Progenitor cell of endocrine pancreas (in vitro differentiated cells): ENCODE measurements around the gene PTPRQ. TPM values are rescaled to one million over a fixed set of nuclear protein-coding genes. Genes with fewer than 3 reads are reported as not detected.

Experiments used
- DNase-seq: peaks from one replicate; pipeline ENCODE4 v3.0.0; 2021; ENCODE audit warnings: low spot score; ENCODE audit not compliant: unreplicated experiment
- H3K27ac Mint-ChIP-seq: 2 replicates; pipeline ENCODE4 v1.8.0; 2021; ENCODE audit warnings: mild to moderate bottlenecking, moderate library complexity, mixed read lengths
- H3K27me3 Mint-ChIP-seq: 2 replicates; pipeline ENCODE4 v1.8.0; 2021; ENCODE audit warnings: mixed read lengths
- H3K36me3 Mint-ChIP-seq: 2 replicates; pipeline ENCODE4 v1.8.0; 2022; ENCODE audit warnings: mixed read lengths; ENCODE audit not compliant: insufficient read depth
- H3K4me1 Mint-ChIP-seq: 2 replicates; pipeline ENCODE4 v1.8.0; 2021; ENCODE audit warnings: low read depth, mixed read lengths
- H3K4me3 Mint-ChIP-seq: 2 replicates; pipeline ENCODE4 v1.8.0; 2021; ENCODE audit warnings: low read depth, mild to moderate bottlenecking, moderate library complexity, mixed read lengths
- H3K9me3 Mint-ChIP-seq: 2 replicates; pipeline ENCODE4 v1.8.0; 2021; ENCODE audit warnings: low read depth, mixed read lengths
- total RNA-seq: library from RNA; stranded (reverse); gene quantifications from 2 replicates; pipeline ENCODE4 v1.2.1, GENCODE V29; 2021
- TF ChIP-seq, protein P1 (sequence below): fragments of 200-600 bp; sonication (generic); IDR thresholded peaks from one replicate; pipeline ENCODE4 v1.5.0; 2021; ENCODE audit warnings: antibody characterized with exemption, mild to moderate bottlenecking; ENCODE audit not compliant: unreplicated experiment

PTPRQ gene
- total RNA-seq, 1 donor from 2014 or later = 0.19 TPM

DNA sequence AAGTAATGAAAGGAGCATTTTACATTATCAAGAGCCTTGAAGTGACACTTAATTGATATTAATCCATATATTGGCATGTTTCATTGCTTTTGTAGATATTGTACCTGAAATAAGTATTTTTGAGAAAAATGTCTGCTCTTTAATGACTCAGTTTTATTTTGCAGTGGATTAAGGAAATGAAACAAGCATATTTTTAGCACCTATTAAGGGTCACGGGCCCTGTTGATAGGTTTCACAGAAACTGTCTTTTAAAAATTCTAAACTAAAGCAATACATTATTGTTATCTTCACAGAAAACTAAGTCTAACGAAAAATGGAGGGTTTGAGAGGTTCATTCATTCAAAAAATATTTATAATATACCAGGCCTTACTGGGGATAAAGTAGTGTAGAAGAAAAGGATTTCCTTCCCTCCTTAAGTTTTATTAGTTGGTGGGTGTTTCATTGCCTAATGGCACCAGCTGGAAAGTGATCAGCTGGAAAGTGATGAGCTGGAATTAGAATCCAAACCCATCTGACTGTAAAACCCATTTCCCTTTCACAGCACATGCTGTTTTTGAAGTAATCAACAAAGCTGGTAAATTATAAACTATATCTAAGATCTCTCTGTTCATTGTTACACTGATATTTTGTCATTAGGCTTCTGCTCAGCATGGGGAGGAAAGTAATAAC is 54.2 kb downstream of the PTPRQ start:
- no peak overlapping the region for H3K27ac Mint-ChIP-seq
- no peaks in the 10 kb centered on the region for H3K4me1 Mint-ChIP-seq
- no peaks in the 10 kb centered on the region for H3K9me3 Mint-ChIP-seq
- no peak overlapping the region for H3K4me3 Mint-ChIP-seq
- TF ChIP-seq, protein P1, sequence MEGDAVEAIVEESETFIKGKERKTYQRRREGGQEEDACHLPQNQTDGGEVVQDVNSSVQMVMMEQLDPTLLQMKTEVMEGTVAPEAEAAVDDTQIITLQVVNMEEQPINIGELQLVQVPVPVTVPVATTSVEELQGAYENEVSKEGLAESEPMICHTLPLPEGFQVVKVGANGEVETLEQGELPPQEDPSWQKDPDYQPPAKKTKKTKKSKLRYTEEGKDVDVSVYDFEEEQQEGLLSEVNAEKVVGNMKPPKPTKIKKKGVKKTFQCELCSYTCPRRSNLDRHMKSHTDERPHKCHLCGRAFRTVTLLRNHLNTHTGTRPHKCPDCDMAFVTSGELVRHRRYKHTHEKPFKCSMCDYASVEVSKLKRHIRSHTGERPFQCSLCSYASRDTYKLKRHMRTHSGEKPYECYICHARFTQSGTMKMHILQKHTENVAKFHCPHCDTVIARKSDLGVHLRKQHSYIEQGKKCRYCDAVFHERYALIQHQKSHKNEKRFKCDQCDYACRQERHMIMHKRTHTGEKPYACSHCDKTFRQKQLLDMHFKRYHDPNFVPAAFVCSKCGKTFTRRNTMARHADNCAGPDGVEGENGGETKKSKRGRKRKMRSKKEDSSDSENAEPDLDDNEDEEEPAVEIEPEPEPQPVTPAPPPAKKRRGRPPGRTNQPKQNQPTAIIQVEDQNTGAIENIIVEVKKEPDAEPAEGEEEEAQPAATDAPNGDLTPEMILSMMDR = no peak
- no peaks in the 10 kb centered on the region for H3K36me3 Mint-ChIP-seq
- DNase-seq = no peak
- no peaks in the 10 kb centered on the region for H3K27me3 Mint-ChIP-seq

DNA sequence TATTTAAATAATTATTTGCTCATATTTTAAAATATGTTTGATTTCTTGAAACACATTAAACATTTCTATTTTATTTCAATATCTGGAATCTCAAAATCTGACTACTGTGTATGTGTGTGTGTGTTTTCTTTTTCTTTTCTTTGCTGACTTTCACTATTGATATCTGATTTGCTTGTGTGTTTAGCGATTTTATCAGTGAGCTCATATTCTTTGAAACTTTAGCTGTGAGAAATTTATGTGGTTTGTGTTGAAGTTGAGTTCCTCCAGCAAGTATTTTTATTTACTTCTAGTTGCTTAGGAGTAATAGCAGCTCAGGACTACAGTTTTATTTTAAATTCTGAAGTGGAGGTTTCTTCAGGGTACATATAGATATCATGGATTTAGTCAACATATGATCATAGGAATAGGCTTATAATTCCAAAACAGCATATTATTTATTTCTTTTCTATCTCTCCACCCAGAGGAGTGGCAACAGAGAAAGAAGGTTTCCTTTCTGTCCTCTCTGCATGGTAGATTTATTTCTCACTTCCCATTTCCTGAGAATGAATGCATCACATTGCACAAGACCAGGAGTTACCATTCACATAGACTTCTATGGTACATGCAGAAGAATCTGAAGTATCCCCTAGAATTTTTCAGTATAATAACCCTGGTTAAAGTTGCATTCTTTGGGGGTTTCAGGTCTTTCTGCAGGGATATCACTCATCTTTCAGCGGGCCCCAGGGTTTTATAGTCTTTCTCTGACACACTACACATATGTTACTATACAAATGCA is 60.5 kb downstream of the PTPRQ start:
- no peak overlapping the region for H3K27ac Mint-ChIP-seq

DNA sequence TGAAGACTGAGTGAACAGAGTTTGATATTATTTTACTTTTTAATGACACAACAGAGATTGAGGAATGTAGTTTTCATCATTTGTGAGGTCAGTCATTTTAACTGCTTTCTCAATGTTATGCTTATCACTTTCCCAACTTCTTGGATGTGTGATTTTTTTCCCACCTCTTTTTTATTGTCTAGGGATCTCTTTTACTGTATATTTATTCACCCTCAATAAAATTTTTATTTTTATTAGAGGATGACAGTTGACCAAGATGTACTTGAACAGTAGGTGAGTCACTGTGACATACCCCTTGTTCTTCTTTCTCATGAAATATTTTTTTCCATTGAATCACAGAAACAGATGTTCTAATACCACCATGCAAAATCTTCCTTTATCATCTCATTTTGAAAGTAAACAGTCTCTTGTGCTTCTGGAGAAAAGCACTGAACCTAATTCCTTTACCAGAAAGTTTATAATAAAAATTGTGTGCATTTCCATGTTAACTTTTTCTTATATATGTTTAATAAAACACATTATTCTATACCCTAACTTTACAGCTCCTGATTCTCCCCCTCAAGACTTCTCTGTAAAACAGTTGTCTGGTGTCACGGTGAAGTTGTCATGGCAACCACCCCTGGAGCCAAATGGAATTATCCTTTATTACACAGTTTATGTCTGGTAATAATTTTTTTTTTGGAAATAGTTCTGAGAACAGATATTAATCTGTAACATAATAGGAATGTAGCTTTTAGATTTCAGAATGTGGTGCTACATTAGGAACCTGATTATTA is 65.9 kb downstream of the PTPRQ start:
- no peak for DNase-seq
- Mint-ChIP-seq H3K4me3 (no peak overlapping the region), H3K36me3 (no peaks in the 10 kb centered on the region), H3K27me3 (peaks cover 5% of the 10 kb centered on the region), H3K4me1 (no peaks in the 10 kb centered on the region), H3K27ac (no peak overlapping the region), H3K9me3 (no peaks in the 10 kb centered on the region)
- TF ChIP-seq, protein P1 = no peak

More for the DNA sequence above, 60.5 kb downstream of the PTPRQ start:
- Mint-ChIP-seq H3K4me3 (no peak overlapping the region), H3K4me1 (no peaks in the 10 kb centered on the region), H3K27me3 (no peaks in the 10 kb centered on the region), H3K36me3 (no peaks in the 10 kb centered on the region), H3K9me3 (peaks cover 4% of the 10 kb centered on the region)
- TF ChIP-seq, protein P1 = no peak
- no peak for DNase-seq

DNA sequence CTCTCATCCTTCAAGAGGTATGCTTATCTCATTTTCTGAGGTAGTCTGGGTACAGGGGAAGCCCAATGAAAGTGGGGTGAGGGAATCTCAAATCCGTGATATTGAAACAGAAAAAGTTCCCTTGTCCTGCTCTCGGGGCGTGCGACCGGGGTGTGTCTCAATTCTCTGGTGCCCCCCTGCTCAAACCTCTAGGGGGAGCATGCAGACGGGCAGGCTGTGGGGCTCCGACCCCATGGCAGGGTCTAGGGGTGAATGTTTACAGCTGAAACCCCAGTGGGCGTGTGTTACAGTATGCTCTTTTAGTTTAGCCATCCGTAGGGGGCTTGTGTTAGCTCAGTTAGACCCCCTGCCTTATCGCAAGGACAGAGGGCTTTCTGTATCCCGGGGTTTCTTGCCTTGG is 68.7 kb downstream of the PTPRQ start:
- H3K36me3 Mint-ChIP-seq = no peaks in the 10 kb centered on the region

DNA sequence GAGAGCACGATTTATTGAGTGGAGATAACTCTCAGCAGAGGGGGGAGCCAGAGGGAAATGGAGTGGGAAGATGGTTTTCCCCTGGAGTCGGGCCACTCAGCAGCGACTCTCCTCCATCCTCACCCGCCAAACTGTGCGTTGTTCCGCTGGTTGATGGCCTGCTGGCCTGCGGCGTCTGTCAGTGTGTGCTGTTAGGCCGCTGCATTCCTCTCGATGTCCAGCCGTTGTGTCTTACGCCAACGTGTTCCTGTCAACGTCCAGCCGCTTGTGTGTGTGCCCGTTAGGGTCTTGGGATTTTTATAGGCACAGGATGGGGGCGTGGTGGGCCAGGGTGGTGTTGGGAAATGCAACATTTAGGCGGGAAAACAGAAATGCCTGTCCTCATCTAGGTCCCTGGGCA is 69.2 kb downstream of the PTPRQ start:
- H3K27me3 Mint-ChIP-seq = peaks cover 5% of the 10 kb centered on the region
- peaks cover 6% of the 10 kb centered on the region for H3K9me3 Mint-ChIP-seq
- H3K4me1 Mint-ChIP-seq = no peaks in the 10 kb centered on the region
- no peak overlapping the region for H3K4me3 Mint-ChIP-seq
- TF ChIP-seq, protein P1 = no peak
- no peak for DNase-seq
- no peak overlapping the region for H3K27ac Mint-ChIP-seq
- no peaks in the 10 kb centered on the region for H3K36me3 Mint-ChIP-seq

More for the DNA sequence above, 68.7 kb downstream of the PTPRQ start:
- Mint-ChIP-seq H3K4me1 (no peaks in the 10 kb centered on the region), H3K4me3 (no peak overlapping the region), H3K27me3 (peaks cover 5% of the 10 kb centered on the region), H3K9me3 (peaks cover 3% of the 10 kb centered on the region), H3K27ac (no peak overlapping the region)
- DNase-seq = no peak
- TF ChIP-seq, protein P1 = no peak
